Stimulated activated CD4-positive, alpha-beta T cell treated with anti-CD3 and anti-CD28 coated beads, TNF-alpha, amount 100 ng/mL, for 1 hour (primary cell): ENCODE data around the gene TMEM107.
"Not testable (repeated sequence)": the region's sequence is repeated elsewhere in the genome, so short reads cannot be mapped to it uniquely, and the experiment has no call there.

ENCODE experiments used
- DNase-seq, 3 donors: peaks; one replicate each; pipeline ENCODE4 v3.0.0-alpha.2; 2020; ENCODE audit warnings: low read depth in 3 of 3, low spot score in 1 of 3

Gene TMEM107

DNA sequence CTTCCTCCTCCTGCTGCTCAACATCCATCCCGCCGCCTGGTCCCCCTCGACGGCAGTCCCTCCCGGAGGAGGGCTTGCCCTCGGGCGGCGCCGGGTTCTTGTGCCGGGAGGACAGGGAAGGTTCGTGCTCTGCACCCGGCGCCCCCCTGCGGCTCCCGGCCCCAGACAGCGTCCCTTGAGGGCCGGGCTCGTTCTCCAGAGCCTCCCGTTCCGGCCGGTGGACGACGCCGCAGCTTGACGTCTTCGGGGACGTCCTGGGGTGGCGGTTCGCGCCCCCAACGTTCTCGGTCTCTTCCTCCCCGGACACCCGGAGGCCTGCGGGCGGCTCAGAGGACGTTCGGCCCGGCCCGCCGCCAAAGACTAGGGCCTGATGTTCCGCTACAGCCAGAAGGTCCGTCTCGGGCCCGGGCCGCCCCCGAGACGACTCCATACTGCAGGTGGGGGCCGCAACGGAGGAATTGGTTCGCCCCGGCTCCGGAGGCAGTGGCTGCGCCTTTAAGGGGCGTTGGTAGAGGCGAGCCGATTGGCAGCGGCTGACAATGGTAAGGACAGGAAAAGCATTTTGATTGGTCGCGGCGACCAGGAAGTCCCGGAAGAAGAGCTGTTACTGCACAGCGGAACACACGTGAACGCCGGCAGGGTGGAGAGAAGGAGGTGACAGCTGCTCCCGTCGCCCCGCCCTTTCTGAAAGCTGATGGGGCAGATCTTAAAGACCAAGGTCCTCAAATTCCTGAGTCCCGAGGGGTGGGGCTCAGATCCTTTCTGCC, 13.7 kb upstream of the TMEM107 start, which contains the start of gene BORCS6:
BORCS6 (minus strand) TSS at position 470 of the 767 bp plus-strand sequence; CDS start at position 430, 40 bp downstream.
- DNase-seq = peak; percentile 74 to 90 (median 88)

DNA sequence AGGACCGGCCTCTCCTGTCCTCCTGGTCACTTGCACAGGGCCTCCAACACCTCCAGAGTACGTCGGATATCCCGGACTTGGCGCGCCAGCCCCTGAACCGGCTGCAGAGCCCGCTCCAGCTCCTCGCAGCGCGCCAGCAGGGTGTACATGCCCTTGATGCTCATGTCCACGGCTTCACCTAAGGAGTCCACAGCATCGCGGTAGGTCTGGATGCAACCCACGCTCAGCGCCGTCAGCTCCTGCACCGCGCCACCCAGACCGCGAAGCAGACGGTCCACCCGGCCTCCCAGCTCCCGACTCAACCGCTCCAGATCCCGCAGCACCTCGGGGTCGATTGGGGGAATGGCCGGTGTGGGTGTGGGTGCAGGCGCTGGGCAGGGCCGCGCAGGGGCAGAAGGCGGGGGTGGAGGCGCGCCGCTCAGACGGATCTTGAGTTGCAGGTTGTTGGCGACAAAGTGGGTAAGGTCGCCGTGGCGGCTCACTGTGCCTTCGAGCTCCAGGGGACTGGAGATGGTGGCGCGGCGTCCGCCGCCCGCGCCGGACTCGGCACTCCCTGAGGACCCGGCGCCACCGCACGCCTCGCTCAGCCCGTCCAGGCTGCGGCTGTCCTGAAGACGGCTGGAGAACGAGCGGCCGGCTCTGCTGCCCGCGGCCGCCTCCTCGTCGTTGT, 13.0 kb upstream of the TMEM107 start:
- no peak for DNase-seq

DNA sequence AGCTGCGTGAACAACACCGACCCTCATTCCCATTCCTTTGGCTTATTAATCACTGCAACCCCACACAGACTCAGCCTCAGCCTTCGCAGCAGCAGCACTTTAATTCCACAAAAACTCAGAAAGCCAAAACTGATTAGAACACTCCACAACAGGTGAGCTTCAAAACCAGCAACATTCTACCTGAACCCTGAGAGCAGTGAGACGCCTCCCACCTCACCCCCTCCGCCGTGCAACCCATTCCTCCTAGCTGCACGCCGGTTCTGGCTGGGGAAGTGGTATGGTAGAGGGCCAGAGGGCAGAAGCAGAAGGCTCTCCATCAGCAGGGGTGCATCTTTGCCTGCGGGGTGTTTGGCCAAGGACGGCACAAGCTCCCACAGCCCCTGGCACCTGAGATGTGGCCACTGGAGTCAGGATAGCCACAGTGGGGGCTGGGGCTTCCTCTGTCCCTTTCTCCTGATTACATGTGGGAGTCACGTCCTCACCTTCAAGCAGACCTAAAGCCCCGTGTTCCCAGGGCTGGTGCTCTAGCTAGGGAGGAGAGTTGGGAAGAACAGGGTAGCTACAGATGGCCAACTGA, 12.2 kb upstream of the TMEM107 start:
- no peak for DNase-seq

DNA sequence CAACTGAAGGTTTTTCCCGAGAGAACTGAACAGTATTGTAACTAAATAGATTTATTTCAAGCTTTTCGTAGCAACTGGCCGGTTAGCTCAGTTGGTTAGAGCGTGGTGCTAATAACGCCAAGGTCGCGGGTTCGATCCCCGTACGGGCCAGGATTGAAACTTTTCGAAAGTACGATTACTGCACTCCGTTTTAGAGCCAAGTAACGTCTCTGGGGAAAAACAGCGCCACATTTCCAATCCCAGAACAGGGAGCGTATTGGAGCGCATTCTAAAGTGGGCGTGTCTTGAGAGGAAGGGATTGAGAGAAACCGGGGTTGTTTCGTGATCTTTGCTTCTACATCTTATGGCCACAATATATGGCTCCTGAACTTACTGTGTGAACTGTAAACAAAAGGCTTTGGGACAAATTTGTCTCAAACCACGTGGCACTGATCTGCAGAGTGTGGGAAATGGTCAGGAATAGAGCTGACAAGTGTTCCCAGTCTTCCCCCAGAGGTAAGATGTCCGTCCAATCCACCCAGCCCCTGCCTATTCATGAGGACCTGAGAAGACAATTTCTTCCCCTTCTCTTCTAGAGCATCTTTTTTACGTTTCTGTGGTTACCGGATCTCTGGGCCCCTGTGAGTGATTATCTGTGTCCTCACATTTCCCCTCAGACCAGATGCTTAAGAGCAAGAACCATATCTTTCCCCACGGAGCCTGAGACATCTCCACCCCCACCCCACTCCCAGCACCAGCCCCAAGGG, 11.5 kb upstream of the TMEM107 start:
- DNase-seq = peak; percentile 58 to 92 (median 87)

- DNase-seq = peak; percentile 84 to 96 (median 90)
These were observed 10.8 kb upstream of the TMEM107 start for GRCh38 chr17:8186787-8187516.

DNA sequence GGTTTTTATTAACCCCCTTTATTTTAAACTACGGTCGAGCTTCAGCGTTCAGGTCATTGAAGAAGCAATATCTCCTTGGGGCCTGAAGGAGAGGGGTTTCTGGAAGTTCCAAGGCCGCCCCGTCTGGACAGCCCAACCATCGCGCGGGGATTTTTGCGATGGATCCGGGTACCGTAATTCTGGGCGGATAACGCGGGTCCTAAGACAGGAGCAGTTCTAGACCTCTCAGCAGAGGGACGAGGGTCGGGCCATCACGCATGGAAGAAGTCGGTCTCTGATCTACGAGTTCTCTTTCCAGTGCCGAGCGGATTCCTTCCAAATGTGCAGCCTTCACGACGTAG, 10.2 kb upstream of the TMEM107 start:
- DNase-seq = no peak

DNA sequence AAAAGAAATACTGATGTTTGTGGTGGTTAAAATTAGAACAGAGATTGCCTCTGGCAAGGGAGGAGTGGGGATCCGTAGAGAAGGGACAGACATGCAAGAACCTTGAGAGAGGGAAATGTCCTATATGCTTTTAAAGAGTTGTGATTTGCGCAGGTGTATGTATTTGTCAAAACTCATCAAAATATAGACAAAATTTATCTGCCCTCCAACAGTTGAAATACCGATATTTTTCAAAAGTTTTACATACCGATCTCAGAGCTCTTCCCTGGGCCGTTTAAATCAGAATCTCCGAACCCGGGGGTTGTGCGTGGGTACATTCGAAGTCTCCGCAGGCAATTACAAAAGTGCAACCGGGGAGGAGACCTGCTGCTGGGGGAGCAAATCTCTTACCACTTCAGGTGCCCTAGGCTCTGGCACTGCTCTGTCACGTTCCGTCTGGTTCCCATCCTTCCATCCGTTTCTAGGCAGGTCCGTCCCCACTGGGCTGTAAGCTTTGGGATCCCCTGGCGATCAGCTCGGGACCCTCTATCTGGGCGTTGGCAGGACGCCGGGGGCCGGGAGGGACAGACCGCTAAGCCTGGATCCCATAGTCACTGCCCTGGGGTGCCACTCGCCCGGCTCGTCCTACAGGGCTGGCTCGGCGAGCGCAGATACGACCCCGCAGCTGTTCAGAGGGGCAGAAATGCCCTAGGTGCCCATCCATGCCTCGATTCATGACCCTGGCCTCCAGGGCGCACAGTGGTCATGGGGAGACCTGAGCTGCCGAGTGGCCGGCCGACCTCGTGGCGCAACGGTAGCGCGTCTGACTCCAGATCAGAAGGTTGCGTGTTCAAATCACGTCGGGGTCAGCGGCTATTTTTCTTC, 9.6 kb upstream of the TMEM107 start:
- DNase-seq = peak; percentile 71 to 98 (median 90)

- no peak for DNase-seq
These were observed 985 bp upstream of the TMEM107 start for GRCh38 chr17:8176998-8177731.

- DNase-seq = no peak
These were observed 384 bp downstream of the TMEM107 start for GRCh38 chr17:8175795-8176196.

- no peak for DNase-seq
These were observed 2.3 kb downstream of the TMEM107 start for GRCh38 chr17:8173871-8174322.

GRCh38 chr17:8173056-8173870, 2.9 kb downstream of the TMEM107 start:
- DNase-seq = peak in 2 of 3 donors; percentile 53 to 55

DNA sequence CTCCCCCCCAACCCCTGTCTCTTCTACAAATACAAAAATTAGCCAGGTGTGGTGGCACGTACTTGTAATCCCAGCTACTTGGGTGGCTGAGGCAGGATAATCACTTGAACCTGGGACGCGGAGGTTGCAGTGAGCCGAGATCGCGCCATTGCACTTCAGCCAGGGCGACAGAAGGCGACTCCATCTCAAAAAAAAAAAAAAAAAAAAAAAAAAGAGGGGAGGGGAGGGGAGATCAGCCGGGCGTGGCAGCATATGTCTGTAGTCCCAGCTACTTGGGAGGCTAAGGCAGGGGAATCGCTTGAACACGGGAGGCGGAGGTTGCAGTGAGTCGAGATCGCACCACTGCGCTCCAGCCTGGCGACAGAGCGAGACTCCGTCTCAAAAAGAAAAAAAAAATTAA, 6.0 kb downstream of the TMEM107 start:
- DNase-seq = not testable (repeated sequence)

DNA sequence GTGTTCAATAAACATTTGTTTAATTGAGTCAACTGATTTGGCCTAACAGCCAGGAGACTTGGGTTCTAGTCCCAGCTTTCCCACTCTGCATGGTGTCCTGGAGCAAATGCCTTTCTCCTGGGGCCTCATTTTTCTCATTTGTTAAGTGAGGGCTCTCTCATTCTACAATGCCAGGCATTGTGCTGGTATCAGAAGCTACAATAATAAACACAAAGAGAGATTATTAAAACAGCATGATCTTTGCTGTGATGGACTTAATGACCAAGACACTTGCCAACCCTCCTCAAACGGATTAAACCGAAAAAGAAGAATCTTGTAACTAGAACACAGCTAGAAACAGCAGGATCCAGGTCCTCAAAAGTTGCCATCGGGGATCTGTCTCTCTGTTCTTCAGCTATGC, 8.7 kb downstream of the TMEM107 start:
- DNase-seq = no peak

DNA sequence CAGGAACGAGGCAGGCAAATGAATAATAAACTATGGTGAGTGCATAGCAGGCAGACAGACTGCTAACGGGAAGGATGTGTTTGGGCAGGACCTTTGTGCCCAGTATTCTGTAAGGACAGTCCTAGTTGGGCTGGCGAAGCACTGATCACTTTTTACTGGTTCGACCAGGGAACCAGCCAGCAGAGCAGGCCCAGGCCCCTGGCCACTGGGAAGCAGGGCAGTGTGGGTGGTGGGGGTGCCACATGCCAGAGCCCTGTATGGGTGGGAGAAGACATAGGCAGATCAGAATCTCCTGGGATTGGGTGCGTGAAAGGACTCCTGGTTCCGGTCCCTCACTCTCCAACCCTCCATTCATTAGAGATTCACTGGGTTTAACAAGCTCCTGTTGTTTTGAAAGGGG, 9.4 kb downstream of the TMEM107 start:
- DNase-seq = no peak

- no peak for DNase-seq
These were observed 11.4 kb downstream of the TMEM107 start for GRCh38 chr17:8164815-8165131.

DNA sequence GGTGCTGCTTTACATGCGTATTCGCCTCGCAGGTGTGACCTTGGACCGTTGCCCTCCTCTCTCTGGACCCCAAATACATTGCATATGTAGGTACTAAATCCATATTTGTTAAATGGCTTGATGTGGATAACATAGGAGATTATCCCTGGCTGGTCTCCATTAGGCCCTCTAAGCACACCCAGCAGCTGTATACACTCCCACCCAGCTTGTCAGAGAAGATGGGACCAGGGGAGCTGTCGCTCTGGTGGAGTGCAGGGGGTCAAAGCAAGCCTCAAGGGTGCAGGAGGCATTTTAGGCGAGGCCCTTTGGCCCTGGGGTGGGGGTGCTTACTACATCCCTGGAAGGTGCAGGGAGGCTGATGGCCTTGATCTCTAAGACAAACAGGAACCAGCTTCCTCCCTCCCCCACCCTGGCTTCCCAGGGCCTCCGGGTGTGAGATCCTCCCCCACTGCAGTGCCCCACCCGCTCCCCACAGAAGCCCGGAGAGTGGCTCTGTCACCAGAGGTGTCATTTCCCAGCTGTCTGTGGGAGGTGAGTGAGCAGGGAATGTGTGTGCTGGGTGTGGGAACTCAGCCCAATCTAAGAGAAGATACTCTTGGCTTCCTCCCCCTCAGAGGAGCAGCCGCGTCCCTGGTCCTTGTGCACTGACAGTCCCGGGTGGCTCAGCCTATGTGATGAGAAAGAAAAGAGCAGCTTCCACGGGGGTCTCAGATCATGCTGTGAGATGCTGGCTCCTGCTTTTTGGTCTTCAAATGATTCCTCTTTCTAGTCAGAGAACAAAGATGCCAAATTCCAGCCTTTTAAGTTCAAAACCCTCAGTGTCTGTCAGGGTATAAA, 12.0 kb downstream of the TMEM107 start:
- DNase-seq = peak in 1 of 3 donors; percentile 34
